MCF 10A (cell line): ENCODE measurements around the gene TAF4B. TPM values are rescaled to one million over a fixed set of nuclear protein-coding genes. Genes with fewer than 3 reads are reported as not detected.
"Not testable (repeated sequence)": the region's sequence is repeated elsewhere in the genome, so short reads cannot be mapped to it uniquely, and the experiment has no call there.

Experiments used
- BruUV-seq: library from RNA; stranded (reverse); fragments of 400-500 nt; replicated peaks from 2 replicates; lab custom pipeline; 2021; lab: Mats Ljungman, UMichigan
- CTCF ChIA-PET: fragments of 300-600 bp; sonication (Branson Sonifier 250); formaldehyde crosslinking; extraction: SDS; loops from one replicate; lab custom pipeline; 2021; ENCODE audit warnings: antibody characterized with exemption, inconsistent platforms; lab: Yijun Ruan, JAX
- POLR2A ChIA-PET: fragments of 300-600, 350-650 bp; sonication (Branson Sonifier 250); formaldehyde crosslinking; extraction: SDS; loops from one replicate; lab custom pipeline; 2020; ENCODE audit warnings: antibody characterized with exemption, inconsistent platforms; lab: Yijun Ruan, JAX
- DNase-seq: peaks from one replicate; pipeline ENCODE4 v3.0.0-alpha.2; 2018; ENCODE audit not compliant: unreplicated experiment
- H3K27ac Mint-ChIP-seq: one replicate; pipeline ENCODE4 v1.8.0; 2022; ENCODE audit warnings: mild to moderate bottlenecking, low read depth, mixed read lengths; ENCODE audit not compliant: unreplicated experiment
- H3K27me3 Mint-ChIP-seq: one replicate; pipeline ENCODE4 v1.8.0; 2022; ENCODE audit warnings: mixed read lengths; ENCODE audit not compliant: insufficient read depth, unreplicated experiment
- H3K36me3 Mint-ChIP-seq: one replicate; pipeline ENCODE4 v1.8.0; 2022; ENCODE audit warnings: mild to moderate bottlenecking, moderate library complexity, mixed read lengths; ENCODE audit not compliant: insufficient read depth, unreplicated experiment
- H3K4me1 Mint-ChIP-seq: one replicate; pipeline ENCODE4 v1.8.0; 2022; ENCODE audit warnings: mixed read lengths; ENCODE audit not compliant: insufficient read depth, unreplicated experiment
- H3K4me3 Mint-ChIP-seq: one replicate; pipeline ENCODE4 v1.8.0; 2022; ENCODE audit warnings: mild to moderate bottlenecking, moderate library complexity, mixed read lengths; ENCODE audit not compliant: unreplicated experiment
- H3K9me3 Mint-ChIP-seq: one replicate; pipeline ENCODE4 v1.8.0; 2022; ENCODE audit warnings: mixed read lengths; ENCODE audit not compliant: unreplicated experiment
- CTCF ChIP-seq: fragments of 200-600 bp; IDR thresholded peaks from one replicate; pipeline ENCODE4 v1.8.0; 2022; ENCODE audit warnings: antibody characterized with exemption, mild to moderate bottlenecking; ENCODE audit not compliant: unreplicated experiment
- intact Hi-C: fragments of 100-400 bp; cut with micrococcal nuclease; formaldehyde crosslinking; loops from 2 replicates; pipeline ENCODE4 v1.14.1; 2022
- total RNA-seq: library from RNA; stranded (reverse); gene quantifications from 2 replicates; pipeline ENCODE4 v1.2.3, GENCODE V29; 2022

Gene TAF4B
- total RNA-seq, 1 experiment from 2014 or later: 9.2 TPM

- Mint-ChIP-seq H3K9me3 (no peaks in the 10 kb centered on the region), H3K27me3 (peaks cover 4% of the 10 kb centered on the region), H3K27ac (peak overlapping the region; percentile 99), H3K4me1 (peaks cover 17% of the 10 kb centered on the region), H3K4me3 (peak overlapping the region; percentile 93), H3K36me3 (peaks cover 7% of the 10 kb centered on the region)
- ChIA-PET CTCF (interaction anchor here (0.6 kb wide), 2 partner anchors 282 to 304 kb away, joined by 3 read pairs; no protein-coding TSS in a partner anchor), POLR2A (interaction anchor here (0.6 to 3.5 kb wide), 8 partner anchors 9 to 139 kb away, joined by 3 to 28 read pairs (median 4); partner anchors contain the start of gene SS18)
- no peak for TF ChIP-seq CTCF
- intact Hi-C loops: loop anchor here (2.0 to 5.0 kb wide), 2 partner anchors 40 to 138 kb away; no protein-coding TSS in a partner anchor
- BruUV-seq: no TSS peak
- DNase-seq: peak; percentile 34
Observed at GRCh38 chr18:26227051-26227670, 916 bp downstream of the TAF4B start.

- CTCF ChIA-PET: no interaction called here
- peaks cover 7% of the 10 kb centered on the region for H3K36me3 Mint-ChIP-seq
Observed at GRCh38 chr18:26228562-26229260, 2.5 kb downstream of the TAF4B start.

GRCh38 chr18:26230497-26230896 lies 4.3 kb downstream of the TAF4B start:
- Mint-ChIP-seq H3K4me3 (no peak overlapping the region), H3K27me3 (no peaks in the 10 kb centered on the region), H3K4me1 (peaks cover 23% of the 10 kb centered on the region), H3K36me3 (peaks cover 11% of the 10 kb centered on the region), H3K27ac (no peak overlapping the region), H3K9me3 (no peaks in the 10 kb centered on the region)
- CTCF ChIA-PET: no interaction called here
- POLR2A ChIA-PET: no interaction called here
- intact Hi-C loops: no loop called here
- no TSS peak for BruUV-seq
- TF ChIP-seq CTCF: no peak
- no peak for DNase-seq

More at GRCh38 chr18:26228562-26229260, 2.5 kb downstream of the TAF4B start:
- no TSS peak for BruUV-seq
- H3K4me3 Mint-ChIP-seq: peak overlapping the region; percentile 93
- POLR2A ChIA-PET: no interaction called here
- H3K27me3 Mint-ChIP-seq: no peaks in the 10 kb centered on the region
- TF ChIP-seq CTCF: no peak
- no peak for DNase-seq
- peaks cover 23% of the 10 kb centered on the region for H3K4me1 Mint-ChIP-seq
- no peak overlapping the region for H3K27ac Mint-ChIP-seq
- no peaks in the 10 kb centered on the region for H3K9me3 Mint-ChIP-seq
- intact Hi-C loops: loop anchor here (5.0 kb wide), 1 partner anchor 39 kb away; no protein-coding TSS in a partner anchor

GRCh38 chr18:26233208-26233607 lies 7.0 kb downstream of the TAF4B start:
- no TSS peak for BruUV-seq
- DNase-seq: no peak
- Mint-ChIP-seq H3K36me3 (peaks cover 5% of the 10 kb centered on the region), H3K9me3 (no peaks in the 10 kb centered on the region), H3K27ac (no peak overlapping the region), H3K4me1 (peaks cover 12% of the 10 kb centered on the region), H3K4me3 (no peak overlapping the region), H3K27me3 (no peaks in the 10 kb centered on the region)
- no peak for TF ChIP-seq CTCF
- intact Hi-C loops: no loop called here
- ChIA-PET CTCF (no interaction called here), POLR2A (no interaction called here)

GRCh38 chr18:26237363-26237762 lies 11.1 kb downstream of the TAF4B start:
- H3K36me3 Mint-ChIP-seq, H3K4me3 Mint-ChIP-seq: not testable (repeated sequence)
- peaks cover 11% of the 10 kb centered on the region for H3K9me3 Mint-ChIP-seq

GRCh38 chr18:26238718-26239117 lies 12.5 kb downstream of the TAF4B start:
- CTCF ChIA-PET, POLR2A ChIA-PET, DNase-seq, H3K27ac Mint-ChIP-seq, intact Hi-C loops, BruUV-seq, H3K4me3 Mint-ChIP-seq, H3K4me1 Mint-ChIP-seq, H3K27me3 Mint-ChIP-seq, H3K36me3 Mint-ChIP-seq: not testable (repeated sequence)
- peaks cover 11% of the 10 kb centered on the region for H3K9me3 Mint-ChIP-seq

More at GRCh38 chr18:26237363-26237762, 11.1 kb downstream of the TAF4B start:
- H3K27me3 Mint-ChIP-seq, H3K27ac Mint-ChIP-seq, DNase-seq, H3K4me1 Mint-ChIP-seq, intact Hi-C loops, BruUV-seq: not testable (repeated sequence)
- ChIA-PET CTCF (interaction anchor here (0.6 kb wide), 1 partner anchor 34 kb away, joined by 4 read pairs; no protein-coding TSS in a partner anchor), POLR2A (interaction anchor here (0.9 kb wide), 1 partner anchor 11 kb away, joined by 3 read pairs; the partner anchor contains the start of gene TAF4B)
